Hippocampal formation (tissue), 2 donors: Measurements from ENCODE around the gene ATXN7L1.
"Not testable (repeated sequence)": the region's sequence is repeated elsewhere in the genome, so short reads cannot be mapped to it uniquely, and the experiment has no call there.

Source experiments
- DNase-seq, 2 donors: peaks; one replicate each; lab custom pipeline; 2025; lab: John Stamatoyannopoulos, UW

ATXN7L1 gene

GRCh38 chr7:105860793-105861192 is 15.6 kb downstream of the ATXN7L1 start:
- no peak for DNase-seq

GRCh38 chr7:105857009-105857952 is 19.1 kb downstream of the ATXN7L1 start:
- DNase-seq: no peak

GRCh38 chr7:105854498-105854897 is 21.9 kb downstream of the ATXN7L1 start:
- DNase-seq: no peak

GRCh38 chr7:105853931-105854419 is 22.4 kb downstream of the ATXN7L1 start:
- no peak for DNase-seq

- DNase-seq: no peak
Measured at GRCh38 chr7:105851064-105851463, 25.3 kb downstream of the ATXN7L1 start.

- no peak for DNase-seq
Measured at GRCh38 chr7:105849122-105849855, 27.1 kb downstream of the ATXN7L1 start.

- no peak for DNase-seq
Measured at GRCh38 chr7:105846404-105846803, 30.0 kb downstream of the ATXN7L1 start.

GRCh38 chr7:105844681-105845080 is 31.7 kb downstream of the ATXN7L1 start:
- not testable (repeated sequence) for DNase-seq

- no peak for DNase-seq
Measured at GRCh38 chr7:105841866-105842265, 34.5 kb downstream of the ATXN7L1 start.

- DNase-seq: no peak
Measured at GRCh38 chr7:105840981-105841749, 35.2 kb downstream of the ATXN7L1 start.

GRCh38 chr7:105839266-105839665 is 37.1 kb downstream of the ATXN7L1 start:
- no peak for DNase-seq

GRCh38 chr7:105838627-105839231 is 37.7 kb downstream of the ATXN7L1 start:
- no peak for DNase-seq

GRCh38 chr7:105837765-105838626 is 38.4 kb downstream of the ATXN7L1 start:
- peak in 1 of 2 donors; percentile 18 for DNase-seq

GRCh38 chr7:105835441-105835840 is 41.0 kb downstream of the ATXN7L1 start:
- DNase-seq: no peak

- DNase-seq: no peak
Measured at GRCh38 chr7:105831824-105832535, 44.4 kb downstream of the ATXN7L1 start.

- DNase-seq: no peak
Measured at GRCh38 chr7:105831302-105831620, 45.1 kb downstream of the ATXN7L1 start.

GRCh38 chr7:105830405-105831301 is 45.7 kb downstream of the ATXN7L1 start:
- DNase-seq: no peak

- no peak for DNase-seq
Measured at GRCh38 chr7:105829681-105830322, 46.6 kb downstream of the ATXN7L1 start.

GRCh38 chr7:105828141-105828540 is 48.3 kb downstream of the ATXN7L1 start:
- DNase-seq: no peak
